Parathyroid adenoma (tissue), 2 donors: ENCODE results near the gene MORC2.

Experiments
- H2AFZ ChIP-seq: fragments of 300-600 bp; sonication (generic); one replicate; pipeline ENCODE4 v1.7.0; 2017; ENCODE audit warnings: antibody characterized with exemption, mild to moderate bottlenecking
- H3K27ac ChIP-seq: fragments of 300-600 bp; sonication (generic); one replicate; pipeline ENCODE4 v1.7.0; 2017
- H3K27me3 ChIP-seq: fragments of 300-600 bp; sonication (generic); one replicate; pipeline ENCODE4 v1.7.0; 2017; ENCODE audit warnings: low read length; ENCODE audit not compliant: control insufficient read depth, insufficient read depth
- H3K36me3 ChIP-seq: fragments of 300-600 bp; sonication (generic); one replicate; pipeline ENCODE4 v1.7.0; 2017; ENCODE audit warnings: low read length; ENCODE audit not compliant: control insufficient read depth, insufficient read depth
- H3K4me1 ChIP-seq: fragments of 300-600 bp; sonication (generic); one replicate; pipeline ENCODE4 v1.7.0; 2017; ENCODE audit warnings: control low read depth
- H3K4me2 ChIP-seq: fragments of 300-600 bp; sonication (generic); one replicate; pipeline ENCODE4 v1.7.0; 2017; ENCODE audit warnings: low read length
- H3K4me3 ChIP-seq: fragments of 300-600 bp; sonication (generic); one replicate; pipeline ENCODE4 v1.7.0; 2017; ENCODE audit warnings: low read depth, low read length
- H3K79me2 ChIP-seq: fragments of 300-600 bp; sonication (generic); one replicate; pipeline ENCODE4 v1.7.0; 2017; ENCODE audit warnings: control low read depth
- H3K9ac ChIP-seq: fragments of 300-600 bp; sonication (generic); one replicate; pipeline ENCODE4 v1.7.0; 2017; ENCODE audit warnings: mild to moderate bottlenecking
- H3K9me3 ChIP-seq: fragments of 300-600 bp; sonication (generic); one replicate; pipeline ENCODE4 v1.7.0; 2017; ENCODE audit warnings: low read length; ENCODE audit not compliant: control insufficient read depth
- TF ChIP-seq, protein P1 (sequence below): fragments of 300-600 bp; sonication (generic); IDR thresholded peaks from one replicate; pipeline ENCODE4 v1.7.0; 2017; ENCODE audit warnings: antibody characterized with exemption, mild to moderate bottlenecking
- donor health status: primary hyperparathyroidism.

Gene MORC2

DNA sequence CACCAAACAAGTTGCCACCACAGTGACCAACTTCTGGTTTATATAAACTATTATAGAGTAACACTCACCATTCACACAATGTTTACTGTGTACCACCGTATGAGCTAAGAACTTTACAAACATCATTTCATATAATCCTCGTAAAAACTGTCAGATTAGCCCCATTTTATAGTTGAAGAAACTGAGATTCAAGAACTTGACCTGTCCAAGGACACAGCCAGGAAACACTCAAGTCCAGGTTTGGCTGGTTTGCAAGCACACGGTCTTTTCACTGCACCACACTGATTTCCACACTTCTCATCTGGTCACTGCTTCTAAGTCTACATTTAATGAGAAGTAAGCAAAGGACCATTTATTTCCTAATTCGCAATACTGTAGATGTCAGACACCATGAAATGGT is 3.7 kb downstream of the MORC2 start:
- Histone ChIP-seq H3K4me1 (no peaks in the 10 kb centered on the region), H3K9ac (no peak overlapping the region), H3K79me2 (peaks cover 3% of the 10 kb centered on the region), H3K4me2 (no peak overlapping the region), H3K4me3 (no peak overlapping the region), H3K27me3 (no peaks in the 10 kb centered on the region), H2AFZ (no peak overlapping the region), H3K36me3 (no peaks in the 10 kb centered on the region), H3K9me3 (no peaks in the 10 kb centered on the region), H3K27ac (no peak overlapping the region)
- TF ChIP-seq, protein P1, sequence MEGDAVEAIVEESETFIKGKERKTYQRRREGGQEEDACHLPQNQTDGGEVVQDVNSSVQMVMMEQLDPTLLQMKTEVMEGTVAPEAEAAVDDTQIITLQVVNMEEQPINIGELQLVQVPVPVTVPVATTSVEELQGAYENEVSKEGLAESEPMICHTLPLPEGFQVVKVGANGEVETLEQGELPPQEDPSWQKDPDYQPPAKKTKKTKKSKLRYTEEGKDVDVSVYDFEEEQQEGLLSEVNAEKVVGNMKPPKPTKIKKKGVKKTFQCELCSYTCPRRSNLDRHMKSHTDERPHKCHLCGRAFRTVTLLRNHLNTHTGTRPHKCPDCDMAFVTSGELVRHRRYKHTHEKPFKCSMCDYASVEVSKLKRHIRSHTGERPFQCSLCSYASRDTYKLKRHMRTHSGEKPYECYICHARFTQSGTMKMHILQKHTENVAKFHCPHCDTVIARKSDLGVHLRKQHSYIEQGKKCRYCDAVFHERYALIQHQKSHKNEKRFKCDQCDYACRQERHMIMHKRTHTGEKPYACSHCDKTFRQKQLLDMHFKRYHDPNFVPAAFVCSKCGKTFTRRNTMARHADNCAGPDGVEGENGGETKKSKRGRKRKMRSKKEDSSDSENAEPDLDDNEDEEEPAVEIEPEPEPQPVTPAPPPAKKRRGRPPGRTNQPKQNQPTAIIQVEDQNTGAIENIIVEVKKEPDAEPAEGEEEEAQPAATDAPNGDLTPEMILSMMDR = no peak

DNA sequence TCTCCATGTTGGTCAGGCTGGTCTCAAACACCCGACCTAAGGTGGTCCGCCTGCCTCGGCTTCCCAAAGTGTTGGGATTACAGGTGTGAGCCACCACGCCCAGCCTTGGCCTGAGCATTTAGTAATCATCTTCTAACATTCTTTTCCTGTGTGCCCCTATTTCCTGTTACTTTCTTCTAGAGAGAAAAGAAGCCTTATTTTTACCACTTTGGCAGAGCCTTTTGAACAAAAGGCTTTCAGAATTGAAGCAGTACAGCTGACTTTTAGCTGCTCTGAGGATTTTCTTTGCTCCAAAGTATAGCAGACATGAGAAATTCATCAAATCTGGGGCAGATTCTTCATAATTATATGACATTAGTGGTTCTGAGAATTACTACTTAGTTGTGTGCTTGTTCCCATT is 13.4 kb downstream of the MORC2 start:
- no peak overlapping the region for H3K4me3 ChIP-seq
- TF ChIP-seq, protein P1 = no peak
- H3K9ac ChIP-seq = no peak overlapping the region
- no peaks in the 10 kb centered on the region for H3K4me1 ChIP-seq
- H3K27ac ChIP-seq = no peak overlapping the region
- no peak overlapping the region for H2AFZ ChIP-seq
- no peak overlapping the region for H3K4me2 ChIP-seq
- H3K36me3 ChIP-seq = no peaks in the 10 kb centered on the region
- no peaks in the 10 kb centered on the region for H3K27me3 ChIP-seq
- H3K79me2 ChIP-seq = no peaks in the 10 kb centered on the region
- H3K9me3 ChIP-seq = no peaks in the 10 kb centered on the region

DNA sequence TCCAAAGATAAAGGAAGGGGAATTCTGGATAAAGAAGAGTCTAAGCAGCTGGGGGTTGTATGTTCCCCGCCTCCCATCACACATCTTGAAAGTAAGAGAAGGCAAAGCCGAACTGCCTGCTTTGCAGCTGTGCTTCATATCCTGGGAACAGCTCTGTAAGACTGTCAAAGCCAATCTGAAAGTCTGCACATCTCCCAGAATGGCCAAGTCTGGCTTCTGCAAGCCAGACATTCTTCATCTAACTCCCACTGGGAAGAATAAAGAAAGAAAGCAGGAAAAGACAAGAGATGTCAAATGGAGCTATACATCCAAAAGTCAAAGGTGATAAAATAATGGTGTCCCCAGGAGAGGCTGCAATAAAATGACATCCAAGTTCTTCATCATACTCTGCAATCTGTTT is 15.4 kb downstream of the MORC2 start:
- no peak overlapping the region for H3K27ac ChIP-seq
- peaks cover 3% of the 10 kb centered on the region for H3K4me1 ChIP-seq
- no peak overlapping the region for H3K9ac ChIP-seq
- no peak overlapping the region for H3K4me2 ChIP-seq
- H3K36me3 ChIP-seq = no peaks in the 10 kb centered on the region
- H2AFZ ChIP-seq = no peak overlapping the region
- H3K9me3 ChIP-seq = no peaks in the 10 kb centered on the region
- TF ChIP-seq, protein P1 = no peak
- no peaks in the 10 kb centered on the region for H3K27me3 ChIP-seq
- H3K79me2 ChIP-seq = no peaks in the 10 kb centered on the region
- no peak overlapping the region for H3K4me3 ChIP-seq

DNA sequence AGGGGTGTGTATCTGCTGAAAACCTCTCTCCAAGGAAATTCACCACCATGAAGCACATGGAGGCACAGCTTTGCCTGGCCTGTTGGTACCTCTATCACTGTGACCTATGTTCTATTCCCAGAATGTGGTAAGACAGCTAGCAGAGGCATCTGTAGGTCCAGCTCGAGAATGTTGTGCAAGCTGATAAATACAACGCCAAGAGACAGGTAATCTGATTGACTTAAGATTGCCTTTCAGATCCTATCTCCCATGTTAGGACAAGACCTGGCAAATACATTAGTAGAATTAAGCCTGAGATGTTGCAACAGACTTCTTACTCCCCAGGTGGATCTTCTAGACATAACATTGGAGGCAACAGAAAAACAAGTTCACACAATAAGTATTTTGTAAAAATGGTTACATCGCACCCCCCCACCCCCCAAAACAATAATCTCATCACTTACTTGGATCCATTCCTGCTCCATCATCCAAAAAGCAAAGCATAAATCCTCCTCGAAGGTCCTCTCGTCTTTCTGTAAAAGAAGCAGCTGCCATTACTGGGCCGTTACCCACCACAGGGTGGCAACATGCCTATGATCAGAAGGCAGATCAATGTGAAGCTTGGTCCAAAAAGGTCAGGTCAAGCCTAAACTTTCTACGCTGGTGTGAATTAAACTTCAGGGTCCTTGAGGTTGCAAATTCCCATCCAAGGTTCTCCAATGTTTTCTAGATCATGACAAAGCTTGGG is 18.5 kb downstream of the MORC2 start:
- Histone ChIP-seq H3K4me2 (peak overlapping the region; percentile 6), H3K9me3 (no peaks in the 10 kb centered on the region), H3K36me3 (no peaks in the 10 kb centered on the region), H2AFZ (no peak overlapping the region), H3K4me3 (no peak overlapping the region), H3K79me2 (no peaks in the 10 kb centered on the region), H3K27me3 (no peaks in the 10 kb centered on the region), H3K4me1 (peaks cover 3% of the 10 kb centered on the region), H3K9ac (no peak overlapping the region), H3K27ac (no peak overlapping the region)
- TF ChIP-seq, protein P1 = peak; percentile 26

DNA sequence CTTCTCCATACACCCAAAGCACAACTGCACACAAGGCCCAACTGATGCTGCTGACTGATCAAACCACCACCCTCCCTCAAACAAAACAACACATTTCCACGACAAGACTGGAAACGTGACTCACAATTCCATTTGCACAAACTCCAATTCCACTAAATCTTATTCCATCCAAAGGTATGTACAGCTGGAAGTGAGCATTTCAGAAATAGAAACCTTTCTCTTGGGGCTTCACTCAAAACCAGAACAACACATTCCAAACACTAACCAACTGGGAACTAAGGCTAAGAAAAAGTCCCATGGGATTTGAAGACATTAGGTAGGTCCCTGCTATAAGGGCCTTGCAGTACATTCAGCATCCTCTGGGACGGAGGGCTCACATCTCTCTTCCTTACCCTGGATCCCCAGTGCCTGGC is 19.6 kb downstream of the MORC2 start:
- Histone ChIP-seq H3K9ac (no peak overlapping the region), H2AFZ (no peak overlapping the region), H3K4me2 (no peak overlapping the region), H3K79me2 (no peaks in the 10 kb centered on the region), H3K4me3 (no peak overlapping the region), H3K4me1 (peaks cover 3% of the 10 kb centered on the region), H3K27me3 (no peaks in the 10 kb centered on the region), H3K27ac (no peak overlapping the region), H3K9me3 (no peaks in the 10 kb centered on the region), H3K36me3 (no peaks in the 10 kb centered on the region)
- TF ChIP-seq, protein P1 = no peak
